Right atrium auricular region (tissue), 2 donors: ENCODE measurements around the gene TCF7L2. TPM values are rescaled to one million over a fixed set of nuclear protein-coding genes. Genes with fewer than 3 reads are reported as not detected.

Experiments used
- DNase-seq: peaks from one replicate; pipeline ENCODE4 v3.0.0-alpha.2; 2019; ENCODE audit warnings: low spot score
- H3K27ac ChIP-seq, 2 donors: fragments of 200-600 bp; sonication (generic); 1 replicate in 1 of 2; 2 replicates in 1 of 2; pipeline ENCODE4 v1.5.1; 2016 to 2019
- H3K27me3 ChIP-seq, 2 donors: fragments of 200-600 bp; sonication (generic); one replicate each; pipeline versions ENCODE4 v1.5.1 to v1.6.0; 2017 to 2019
- H3K36me3 ChIP-seq: fragments of 200-600 bp; sonication (generic); one replicate; pipeline ENCODE4 v1.5.1; 2016
- H3K4me1 ChIP-seq, 2 donors: fragments of 200-600 bp; sonication (generic); one replicate each; pipeline versions ENCODE4 v1.5.1 to v1.6.0; 2017 to 2019
- H3K4me3 ChIP-seq, 2 donors: fragments of 200-600 bp; sonication (generic); 1 replicate in 1 of 2; 2 replicates in 1 of 2; pipeline ENCODE4 v1.5.1; 2017 to 2019; ENCODE audit warnings: mild to moderate bottlenecking in 1 of 2, moderate library complexity in 1 of 2
- H3K9me3 ChIP-seq, 2 donors: fragments of 200-600 bp; sonication (generic); one replicate each; pipeline ENCODE4 v1.5.1; 2019
- CTCF ChIP-seq, 2 donors: fragments of 200-600 bp; sonication (generic); IDR thresholded peaks; one replicate each; pipeline ENCODE4 v1.5.1; 2019; ENCODE audit warnings: antibody characterized with exemption in 2 of 2
- total RNA-seq, 2 donors: library from RNA; depleted of rRNA; stranded (reverse); fragments of >200 nt; gene quantifications; one replicate each; pipeline ENCODE4 v1.1.0, GENCODE V29; 2016

The TCF7L2 gene
- total RNA-seq, 2 donors from 2014 or later: 8.5 to 11.3 TPM

GRCh38 chr10:113132591-113133121, 182.6 kb downstream of the TCF7L2 start:
- Histone ChIP-seq H3K36me3 (no peaks in the 10 kb centered on the region), H3K9me3 (no peaks in the 10 kb centered on the region), H3K27ac (peak overlapping the region; percentile 36 to 65), H3K27me3 (no peaks in the 10 kb centered on the region), H3K4me3 (no peak overlapping the region), H3K4me1 (peaks cover 0 to 28% of the 10 kb centered on the region in 2 donors)
- TF ChIP-seq CTCF (IDR thresholded peaks at IDR 0.05): no peak
- no peak for DNase-seq

- no peak overlapping the region for H3K4me3 ChIP-seq
- no peaks in the 10 kb centered on the region for H3K27me3 ChIP-seq
- no peaks in the 10 kb centered on the region for H3K36me3 ChIP-seq
- H3K4me1 ChIP-seq: peaks cover 0 to 28% of the 10 kb centered on the region in 2 donors
- H3K9me3 ChIP-seq: no peaks in the 10 kb centered on the region
- no peak overlapping the region for H3K27ac ChIP-seq
- no peak for TF ChIP-seq CTCF (IDR thresholded peaks at IDR 0.05)
- no peak for DNase-seq
Measured at GRCh38 chr10:113133497-113134115, 183.6 kb downstream of the TCF7L2 start.

GRCh38 chr10:113135025-113135424, 185.0 kb downstream of the TCF7L2 start:
- Histone ChIP-seq H3K4me1 (peaks cover 0 to 41% of the 10 kb centered on the region in 2 donors), H3K36me3 (no peaks in the 10 kb centered on the region), H3K9me3 (no peaks in the 10 kb centered on the region), H3K27me3 (no peaks in the 10 kb centered on the region), H3K4me3 (no peak overlapping the region), H3K27ac (no peak overlapping the region)
- no peak for TF ChIP-seq CTCF (IDR thresholded peaks at IDR 0.05)
- no peak for DNase-seq

- Histone ChIP-seq H3K4me1 (peaks cover 0 to 35% of the 10 kb centered on the region in 2 donors), H3K9me3 (no peaks in the 10 kb centered on the region), H3K27me3 (no peaks in the 10 kb centered on the region), H3K36me3 (peaks cover 15% of the 10 kb centered on the region), H3K4me3 (no peak overlapping the region), H3K27ac (no peak overlapping the region)
- TF ChIP-seq CTCF (IDR thresholded peaks at IDR 0.05): no peak
- no peak for DNase-seq
Measured at GRCh38 chr10:113137941-113138685, 188.1 kb downstream of the TCF7L2 start.

- Histone ChIP-seq H3K27ac (peak overlapping the region in 1 of 2 donors; percentile 34), H3K36me3 (peaks cover 17% of the 10 kb centered on the region), H3K9me3 (no peaks in the 10 kb centered on the region), H3K4me3 (no peak overlapping the region), H3K4me1 (peaks cover 0 to 26% of the 10 kb centered on the region in 2 donors), H3K27me3 (no peaks in the 10 kb centered on the region)
- no peak for DNase-seq
- TF ChIP-seq CTCF (IDR thresholded peaks at IDR 0.05): no peak
Measured at GRCh38 chr10:113138937-113139585, 189.0 kb downstream of the TCF7L2 start.
